22Rv1 (cell line): ENCODE measurements around the gene MSI2.

Experiments
- ZFX ChIP-seq: fragments of 450-650 bp; IDR thresholded peaks from 2 replicates; pipeline ENCODE4 v1.6.1; 2017; ENCODE audit warnings: antibody characterized with exemption, borderline replicate concordance
- TF ChIP-seq, protein P1 (sequence below): fragments of 450-650 bp; IDR thresholded peaks from 2 replicates; pipeline ENCODE4 v1.5.1; 2017; ENCODE audit warnings: mild to moderate bottlenecking

DNA sequence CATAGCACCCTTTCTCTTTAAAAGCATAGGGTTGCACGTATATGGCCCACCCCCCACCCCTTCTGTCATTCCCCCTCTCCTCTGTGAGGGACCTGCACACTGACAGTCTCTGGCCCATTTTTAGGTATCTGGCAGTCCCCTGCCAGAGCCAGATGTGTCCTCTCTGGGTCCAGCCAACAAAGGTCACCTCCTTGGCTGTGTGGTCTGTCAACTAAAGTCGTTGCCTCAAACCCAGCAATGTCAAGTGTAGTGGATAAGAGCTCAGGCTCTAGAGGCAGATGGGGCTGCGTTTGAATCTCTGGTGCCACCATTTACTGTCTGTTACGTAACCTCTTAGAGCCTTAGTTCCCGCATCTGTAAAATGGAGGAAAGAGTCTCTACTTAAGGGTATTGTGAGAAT, 211.5 kb downstream of the MSI2 start:
- TF ChIP-seq, protein P1, sequence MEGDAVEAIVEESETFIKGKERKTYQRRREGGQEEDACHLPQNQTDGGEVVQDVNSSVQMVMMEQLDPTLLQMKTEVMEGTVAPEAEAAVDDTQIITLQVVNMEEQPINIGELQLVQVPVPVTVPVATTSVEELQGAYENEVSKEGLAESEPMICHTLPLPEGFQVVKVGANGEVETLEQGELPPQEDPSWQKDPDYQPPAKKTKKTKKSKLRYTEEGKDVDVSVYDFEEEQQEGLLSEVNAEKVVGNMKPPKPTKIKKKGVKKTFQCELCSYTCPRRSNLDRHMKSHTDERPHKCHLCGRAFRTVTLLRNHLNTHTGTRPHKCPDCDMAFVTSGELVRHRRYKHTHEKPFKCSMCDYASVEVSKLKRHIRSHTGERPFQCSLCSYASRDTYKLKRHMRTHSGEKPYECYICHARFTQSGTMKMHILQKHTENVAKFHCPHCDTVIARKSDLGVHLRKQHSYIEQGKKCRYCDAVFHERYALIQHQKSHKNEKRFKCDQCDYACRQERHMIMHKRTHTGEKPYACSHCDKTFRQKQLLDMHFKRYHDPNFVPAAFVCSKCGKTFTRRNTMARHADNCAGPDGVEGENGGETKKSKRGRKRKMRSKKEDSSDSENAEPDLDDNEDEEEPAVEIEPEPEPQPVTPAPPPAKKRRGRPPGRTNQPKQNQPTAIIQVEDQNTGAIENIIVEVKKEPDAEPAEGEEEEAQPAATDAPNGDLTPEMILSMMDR: no peak
- no peak for TF ChIP-seq ZFX
